Dedifferentiated amniotic fluid mesenchymal stem cell (primary cell): ENCODE measurements around the gene SESN2.
"Not testable (repeated sequence)": the region's sequence is repeated elsewhere in the genome, so short reads cannot be mapped to it uniquely, and the experiment has no call there.

Experiments used
- DNase-seq: peaks from one replicate; pipeline ENCODE4 v3.0.0-alpha.2; 2016; ENCODE audit errors: extremely low spot score

Gene SESN2

DNA sequence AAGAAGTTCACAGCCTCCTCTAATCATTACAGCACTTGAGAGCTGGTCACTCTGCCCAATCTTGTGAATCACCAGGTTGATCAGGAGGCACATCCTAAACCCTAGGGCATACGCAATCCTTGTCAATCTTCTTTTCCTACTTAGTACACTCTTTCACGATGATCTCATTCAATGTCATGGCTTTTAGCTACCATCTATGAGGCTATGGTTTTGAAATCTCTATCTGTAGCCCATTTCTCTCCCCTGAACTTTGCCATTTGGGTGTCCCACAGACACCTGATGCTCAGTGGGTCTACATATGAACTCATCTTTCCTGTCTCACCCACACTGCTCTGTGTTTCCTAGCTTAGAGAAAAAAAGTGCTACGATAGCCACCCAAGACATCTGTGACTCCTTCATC, 67.7 kb downstream of the SESN2 start:
- DNase-seq: no peak

GRCh38 chr1:28327431-28327830, 68.1 kb downstream of the SESN2 start:
- not testable (repeated sequence) for DNase-seq

DNA sequence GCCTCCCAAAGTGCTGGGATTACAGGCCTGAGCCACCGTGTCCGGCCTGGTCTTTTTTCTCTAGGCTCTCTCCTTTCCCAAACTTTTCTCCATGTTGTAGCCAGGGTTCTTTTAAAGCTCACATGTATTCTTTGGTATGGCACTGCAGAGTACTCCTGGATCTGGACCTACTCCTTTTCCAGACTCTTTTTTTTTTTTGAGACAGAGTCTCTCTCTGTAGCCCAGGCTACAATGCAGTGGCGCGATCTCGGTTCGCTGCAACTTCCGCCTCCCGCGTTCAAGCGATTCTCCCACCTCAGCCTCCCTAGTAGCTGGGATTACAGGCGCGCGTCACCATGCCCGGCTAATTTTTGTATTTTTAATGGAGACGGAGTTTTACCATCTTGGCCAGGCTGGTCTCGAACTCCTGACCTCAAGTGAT, 68.9 kb downstream of the SESN2 start:
- no peak for DNase-seq

GRCh38 chr1:28329395-28330153, 70.3 kb downstream of the SESN2 start:
- no peak for DNase-seq
